ENCODE data around the gene NCOR2. TPM values are rescaled to one million over a fixed set of nuclear protein-coding genes. Genes with fewer than 3 reads are reported as not detected.

NCOR2 gene
- total and polyA plus RNA-seq, 10 of the 15 experiments (the other 5 are each of a cell fraction or from before 2014, with no cell fraction given) = 0.43 to 179 (median 14.9) TPM

DNA sequence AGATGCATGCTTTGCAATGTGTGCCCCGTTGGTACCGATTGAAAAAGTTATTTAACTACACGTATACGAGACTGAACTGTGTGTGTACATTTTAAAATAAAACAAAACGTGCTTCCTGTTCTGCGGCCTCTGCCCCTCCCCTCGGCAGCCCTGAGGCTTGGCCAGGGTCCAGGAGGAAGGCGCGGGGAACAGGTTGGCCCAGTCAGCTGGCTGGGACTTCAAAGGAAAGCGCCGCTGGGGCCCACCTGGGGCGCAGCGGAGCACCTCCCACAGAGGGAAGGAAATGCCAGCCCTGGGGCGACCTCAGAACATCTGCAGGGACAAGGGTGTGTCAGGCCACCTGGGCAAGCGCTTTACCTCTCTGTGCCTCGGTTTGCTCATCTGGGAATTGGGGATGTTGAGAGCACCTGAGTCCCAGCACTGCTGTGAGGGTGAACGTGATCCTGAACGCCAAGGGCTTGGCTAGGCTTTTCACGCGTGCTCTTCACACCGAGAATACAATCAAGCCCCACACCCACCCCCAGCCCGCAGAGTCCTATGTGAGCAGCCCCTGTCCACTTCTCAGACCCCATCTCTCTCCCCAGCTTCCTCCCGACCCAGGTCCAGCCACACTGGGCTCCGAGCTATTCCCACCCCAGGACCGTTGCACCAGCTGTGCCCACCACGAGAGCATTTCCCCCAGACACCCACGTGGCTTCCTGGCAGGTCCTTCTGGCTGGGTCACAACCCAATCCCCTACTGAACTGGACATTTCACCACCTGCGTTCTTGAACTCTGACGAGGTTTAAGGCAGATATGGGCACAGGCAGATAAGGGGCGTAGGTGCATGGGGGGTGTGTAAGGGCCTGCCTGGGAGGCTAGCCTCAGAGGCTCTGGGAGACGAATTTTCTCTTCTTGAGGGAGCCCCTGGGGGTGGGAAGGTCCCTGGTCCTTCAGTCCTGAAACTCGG lies 41.9 kb upstream of the NCOR2 start (continued):
- TF ChIP-seq, protein P1, sequence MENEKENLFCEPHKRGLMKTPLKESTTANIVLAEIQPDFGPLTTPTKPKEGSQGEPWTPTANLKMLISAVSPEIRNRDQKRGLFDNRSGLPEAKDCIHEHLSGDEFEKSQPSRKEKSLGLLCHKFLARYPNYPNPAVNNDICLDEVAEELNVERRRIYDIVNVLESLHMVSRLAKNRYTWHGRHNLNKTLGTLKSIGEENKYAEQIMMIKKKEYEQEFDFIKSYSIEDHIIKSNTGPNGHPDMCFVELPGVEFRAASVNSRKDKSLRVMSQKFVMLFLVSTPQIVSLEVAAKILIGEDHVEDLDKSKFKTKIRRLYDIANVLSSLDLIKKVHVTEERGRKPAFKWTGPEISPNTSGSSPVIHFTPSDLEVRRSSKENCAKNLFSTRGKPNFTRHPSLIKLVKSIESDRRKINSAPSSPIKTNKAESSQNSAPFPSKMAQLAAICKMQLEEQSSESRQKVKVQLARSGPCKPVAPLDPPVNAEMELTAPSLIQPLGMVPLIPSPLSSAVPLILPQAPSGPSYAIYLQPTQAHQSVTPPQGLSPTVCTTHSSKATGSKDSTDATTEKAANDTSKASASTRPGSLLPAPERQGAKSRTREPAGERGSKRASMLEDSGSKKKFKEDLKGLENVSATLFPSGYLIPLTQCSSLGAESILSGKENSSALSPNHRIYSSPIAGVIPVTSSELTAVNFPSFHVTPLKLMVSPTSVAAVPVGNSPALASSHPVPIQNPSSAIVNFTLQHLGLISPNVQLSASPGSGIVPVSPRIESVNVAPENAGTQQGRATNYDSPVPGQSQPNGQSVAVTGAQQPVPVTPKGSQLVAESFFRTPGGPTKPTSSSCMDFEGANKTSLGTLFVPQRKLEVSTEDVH (IDR thresholded peaks at IDR 0.05; ENCODE audit: low read depth, partially characterized antibody) = no peak
- no peak for TF ChIP-seq HCFC1 (IDR thresholded peaks at IDR 0.05; ENCODE audit: low read length)
- TF ChIP-seq MXI1 (IDR thresholded peaks at IDR 0.05; ENCODE audit: low read depth, low read length) = no peak
- TF ChIP-seq, protein P2, sequence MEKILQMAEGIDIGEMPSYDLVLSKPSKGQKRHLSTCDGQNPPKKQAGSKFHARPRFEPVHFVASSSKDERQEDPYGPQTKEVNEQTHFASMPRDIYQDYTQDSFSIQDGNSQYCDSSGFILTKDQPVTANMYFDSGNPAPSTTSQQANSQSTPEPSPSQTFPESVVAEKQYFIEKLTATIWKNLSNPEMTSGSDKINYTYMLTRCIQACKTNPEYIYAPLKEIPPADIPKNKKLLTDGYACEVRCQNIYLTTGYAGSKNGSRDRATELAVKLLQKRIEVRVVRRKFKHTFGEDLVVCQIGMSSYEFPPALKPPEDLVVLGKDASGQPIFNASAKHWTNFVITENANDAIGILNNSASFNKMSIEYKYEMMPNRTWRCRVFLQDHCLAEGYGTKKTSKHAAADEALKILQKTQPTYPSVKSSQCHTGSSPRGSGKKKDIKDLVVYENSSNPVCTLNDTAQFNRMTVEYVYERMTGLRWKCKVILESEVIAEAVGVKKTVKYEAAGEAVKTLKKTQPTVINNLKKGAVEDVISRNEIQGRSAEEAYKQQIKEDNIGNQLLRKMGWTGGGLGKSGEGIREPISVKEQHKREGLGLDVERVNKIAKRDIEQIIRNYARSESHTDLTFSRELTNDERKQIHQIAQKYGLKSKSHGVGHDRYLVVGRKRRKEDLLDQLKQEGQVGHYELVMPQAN (conservative IDR thresholded peaks at IDR 0.05) = no peak
- TF ChIP-seq CBX5 (IDR thresholded peaks at IDR 0.05; ENCODE audit: low read depth) = no peak
- TF ChIP-seq TCF3 (IDR thresholded peaks at IDR 0.05; ENCODE audit: borderline replicate concordance, insufficient read depth, low read depth, low read length) = peak; percentile 87
- TF ChIP-seq CREM (IDR thresholded peaks at IDR 0.05; ENCODE audit: low read depth) = no peak
- TF ChIP-seq, protein P3, sequence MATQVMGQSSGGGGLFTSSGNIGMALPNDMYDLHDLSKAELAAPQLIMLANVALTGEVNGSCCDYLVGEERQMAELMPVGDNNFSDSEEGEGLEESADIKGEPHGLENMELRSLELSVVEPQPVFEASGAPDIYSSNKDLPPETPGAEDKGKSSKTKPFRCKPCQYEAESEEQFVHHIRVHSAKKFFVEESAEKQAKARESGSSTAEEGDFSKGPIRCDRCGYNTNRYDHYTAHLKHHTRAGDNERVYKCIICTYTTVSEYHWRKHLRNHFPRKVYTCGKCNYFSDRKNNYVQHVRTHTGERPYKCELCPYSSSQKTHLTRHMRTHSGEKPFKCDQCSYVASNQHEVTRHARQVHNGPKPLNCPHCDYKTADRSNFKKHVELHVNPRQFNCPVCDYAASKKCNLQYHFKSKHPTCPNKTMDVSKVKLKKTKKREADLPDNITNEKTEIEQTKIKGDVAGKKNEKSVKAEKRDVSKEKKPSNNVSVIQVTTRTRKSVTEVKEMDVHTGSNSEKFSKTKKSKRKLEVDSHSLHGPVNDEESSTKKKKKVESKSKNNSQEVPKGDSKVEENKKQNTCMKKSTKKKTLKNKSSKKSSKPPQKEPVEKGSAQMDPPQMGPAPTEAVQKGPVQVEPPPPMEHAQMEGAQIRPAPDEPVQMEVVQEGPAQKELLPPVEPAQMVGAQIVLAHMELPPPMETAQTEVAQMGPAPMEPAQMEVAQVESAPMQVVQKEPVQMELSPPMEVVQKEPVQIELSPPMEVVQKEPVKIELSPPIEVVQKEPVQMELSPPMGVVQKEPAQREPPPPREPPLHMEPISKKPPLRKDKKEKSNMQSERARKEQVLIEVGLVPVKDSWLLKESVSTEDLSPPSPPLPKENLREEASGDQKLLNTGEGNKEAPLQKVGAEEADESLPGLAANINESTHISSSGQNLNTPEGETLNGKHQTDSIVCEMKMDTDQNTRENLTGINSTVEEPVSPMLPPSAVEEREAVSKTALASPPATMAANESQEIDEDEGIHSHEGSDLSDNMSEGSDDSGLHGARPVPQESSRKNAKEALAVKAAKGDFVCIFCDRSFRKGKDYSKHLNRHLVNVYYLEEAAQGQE (IDR thresholded peaks at IDR 0.05; ENCODE audit: low read depth, low read length) = no peak
- no peak for TF ChIP-seq ZNF24 (IDR thresholded peaks at IDR 0.05)
- TF ChIP-seq SUZ12 (IDR thresholded peaks at IDR 0.05; ENCODE audit: unreplicated experiment) = no peak
- TF ChIP-seq IKZF2 (IDR thresholded peaks at IDR 0.05) = peak in 1 of 2 experiments; percentile 28; a peak in 2 of 4 replicates
- TF ChIP-seq BRCA1 (IDR thresholded peaks at IDR 0.05; ENCODE audit: low read depth, low read length) = no peak
- no peak for TF ChIP-seq NR2C1 (IDR thresholded peaks at IDR 0.05)
- TF ChIP-seq CHD4 (IDR thresholded peaks at IDR 0.05) = no peak
- TF ChIP-seq, protein P4, sequence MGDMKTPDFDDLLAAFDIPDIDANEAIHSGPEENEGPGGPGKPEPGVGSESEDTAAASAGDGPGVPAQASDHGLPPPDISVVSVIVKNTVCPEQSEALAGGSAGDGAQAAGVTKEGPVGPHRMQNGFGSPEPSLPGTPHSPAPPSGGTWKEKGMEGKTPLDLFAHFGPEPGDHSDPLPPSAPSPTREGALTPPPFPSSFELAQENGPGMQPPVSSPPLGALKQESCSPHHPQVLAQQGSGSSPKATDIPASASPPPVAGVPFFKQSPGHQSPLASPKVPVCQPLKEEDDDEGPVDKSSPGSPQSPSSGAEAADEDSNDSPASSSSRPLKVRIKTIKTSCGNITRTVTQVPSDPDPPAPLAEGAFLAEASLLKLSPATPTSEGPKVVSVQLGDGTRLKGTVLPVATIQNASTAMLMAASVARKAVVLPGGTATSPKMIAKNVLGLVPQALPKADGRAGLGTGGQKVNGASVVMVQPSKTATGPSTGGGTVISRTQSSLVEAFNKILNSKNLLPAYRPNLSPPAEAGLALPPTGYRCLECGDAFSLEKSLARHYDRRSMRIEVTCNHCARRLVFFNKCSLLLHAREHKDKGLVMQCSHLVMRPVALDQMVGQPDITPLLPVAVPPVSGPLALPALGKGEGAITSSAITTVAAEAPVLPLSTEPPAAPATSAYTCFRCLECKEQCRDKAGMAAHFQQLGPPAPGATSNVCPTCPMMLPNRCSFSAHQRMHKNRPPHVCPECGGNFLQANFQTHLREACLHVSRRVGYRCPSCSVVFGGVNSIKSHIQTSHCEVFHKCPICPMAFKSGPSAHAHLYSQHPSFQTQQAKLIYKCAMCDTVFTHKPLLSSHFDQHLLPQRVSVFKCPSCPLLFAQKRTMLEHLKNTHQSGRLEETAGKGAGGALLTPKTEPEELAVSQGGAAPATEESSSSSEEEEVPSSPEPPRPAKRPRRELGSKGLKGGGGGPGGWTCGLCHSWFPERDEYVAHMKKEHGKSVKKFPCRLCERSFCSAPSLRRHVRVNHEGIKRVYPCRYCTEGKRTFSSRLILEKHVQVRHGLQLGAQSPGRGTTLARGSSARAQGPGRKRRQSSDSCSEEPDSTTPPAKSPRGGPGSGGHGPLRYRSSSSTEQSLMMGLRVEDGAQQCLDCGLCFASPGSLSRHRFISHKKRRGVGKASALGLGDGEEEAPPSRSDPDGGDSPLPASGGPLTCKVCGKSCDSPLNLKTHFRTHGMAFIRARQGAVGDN (IDR thresholded peaks at IDR 0.05) = no peak
- no peak for TF ChIP-seq FOXK2 (IDR thresholded peaks at IDR 0.05)
- no peak for TF ChIP-seq PAX8 (IDR thresholded peaks at IDR 0.05)
- TF ChIP-seq HDGF (IDR thresholded peaks at IDR 0.05) = no peak
